ENCODE measurements around the gene TRMT6. TPM values are rescaled to one million over a fixed set of nuclear protein-coding genes. Genes with fewer than 3 reads are reported as not detected.

TRMT6 gene
- total RNA-seq, 4 donors from 2014 or later: 16.5 to 27.5 (median 19.0) TPM

DNA sequence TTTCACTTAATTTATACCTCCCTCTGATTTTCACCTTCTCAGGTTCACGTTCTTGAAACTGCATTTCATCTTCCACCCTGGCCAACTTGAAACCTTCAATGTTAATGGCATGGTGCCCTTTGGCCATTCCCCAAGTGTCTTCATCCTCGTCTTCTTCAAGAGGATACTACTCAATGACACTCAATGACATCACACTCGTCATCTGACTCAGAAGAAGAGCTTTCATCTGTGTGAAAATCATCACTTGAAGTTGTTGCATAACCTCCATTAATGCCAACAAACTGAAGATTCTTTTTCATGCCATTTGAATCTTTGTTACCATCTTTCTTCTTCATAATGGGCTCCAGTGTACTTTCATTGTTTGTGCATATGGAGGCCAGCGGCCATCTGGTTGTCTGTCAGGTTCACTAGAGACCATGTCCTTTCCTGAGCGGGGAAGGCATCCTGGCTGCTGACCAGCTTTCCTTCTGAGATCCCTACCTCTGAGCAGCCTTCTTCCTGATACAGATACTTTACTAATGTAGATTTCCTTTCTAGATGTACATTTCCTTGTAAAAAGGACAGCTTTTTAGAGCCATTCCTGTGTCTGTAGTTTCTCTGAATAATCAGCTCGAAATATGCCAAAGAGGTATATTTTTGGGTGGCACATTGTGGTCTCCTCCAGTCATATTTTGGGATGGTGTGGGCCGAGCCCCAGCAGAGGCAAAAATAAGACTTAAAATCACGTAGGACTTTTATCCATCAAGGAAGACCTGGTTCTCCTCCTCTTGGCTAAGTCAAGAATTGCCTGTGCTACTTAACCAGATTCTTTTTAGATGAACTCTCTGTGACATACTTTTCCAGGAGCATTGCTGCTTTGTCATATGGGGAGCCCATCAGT, 21.3 kb downstream of the TRMT6 start:
- TF ChIP-seq CTCF (IDR thresholded peaks at IDR 0.05 in 4 of 5, conservative IDR thresholded peaks at IDR 0.05 in 1 of 5) (no peak), POLR2A (IDR thresholded peaks at IDR 0.05) (no peak)
- H3K4me1 ChIP-seq: no peaks in the 10 kb centered on the region
- no peak overlapping the region for H3K4me3 ChIP-seq
- H3K27me3 ChIP-seq: no peaks in the 10 kb centered on the region
- in situ Hi-C loops (cut with MboI; ENCODE audit: low sequenced_read_pairs in 4 of 4): loop anchor here in 2 of 4 donors (25.0 kb wide), 1 partner anchor 392 kb away; no protein-coding TSS in a partner anchor
- no peak for DNase-seq
- H3K27ac ChIP-seq: no peak overlapping the region
- no peaks in the 10 kb centered on the region for H3K9me3 ChIP-seq
- H3K36me3 ChIP-seq: no peaks in the 10 kb centered on the region
- intact Hi-C loops (cut with DNase I; ENCODE audit: low total_unique reads): no loop called here
- ATAC-seq: no peak

GRCh38 chr20:5927749-5928462, 22.4 kb downstream of the TRMT6 start:
- intact Hi-C loops (cut with DNase I; ENCODE audit: low total_unique reads) (no loop called here), in situ Hi-C loops (cut with MboI; ENCODE audit: low sequenced_read_pairs in 4 of 4) (loop anchor here in 2 of 4 donors (25.0 kb wide), 1 partner anchor 391 kb away; no protein-coding TSS in a partner anchor)
- no peaks in the 10 kb centered on the region for H3K27me3 ChIP-seq
- ATAC-seq (no peak), DNase-seq (no peak)
- H3K4me3 ChIP-seq: no peak overlapping the region
- H3K4me1 ChIP-seq: no peaks in the 10 kb centered on the region
- TF ChIP-seq CTCF (IDR thresholded peaks at IDR 0.05 in 4 of 5, conservative IDR thresholded peaks at IDR 0.05 in 1 of 5) (no peak), POLR2A (IDR thresholded peaks at IDR 0.05) (no peak)
- H3K27ac ChIP-seq: no peak overlapping the region
- H3K36me3 ChIP-seq: no peaks in the 10 kb centered on the region
- H3K9me3 ChIP-seq: no peaks in the 10 kb centered on the region

DNA sequence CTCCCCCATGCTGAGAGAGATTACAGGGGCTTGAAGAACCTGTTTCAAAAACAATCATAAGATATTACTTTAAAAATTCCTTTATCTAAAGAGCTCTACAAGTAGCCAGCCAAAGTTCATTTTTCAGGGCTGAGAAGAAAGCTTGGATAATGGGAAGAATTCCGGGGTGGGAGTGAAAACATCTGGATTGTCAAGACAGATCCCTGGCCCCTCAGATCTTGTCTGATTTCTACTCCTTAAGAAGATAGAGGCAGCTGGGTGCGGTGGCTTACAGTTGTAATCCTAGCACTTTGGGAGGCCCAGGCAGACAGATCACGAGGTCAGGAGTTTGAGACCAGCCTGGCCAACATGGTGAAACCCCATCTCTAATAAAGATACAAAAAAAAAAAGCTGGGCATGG, 24.8 kb downstream of the TRMT6 start:
- in situ Hi-C loops (cut with MboI; ENCODE audit: low sequenced_read_pairs in 4 of 4): loop anchor here in 2 of 4 donors (25.0 kb wide), 1 partner anchor 388 kb away; no protein-coding TSS in a partner anchor
- no peak for ATAC-seq
- no peaks in the 10 kb centered on the region for H3K4me1 ChIP-seq
- no peaks in the 10 kb centered on the region for H3K9me3 ChIP-seq
- no peaks in the 10 kb centered on the region for H3K36me3 ChIP-seq
- DNase-seq: no peak
- intact Hi-C loops (cut with DNase I; ENCODE audit: low total_unique reads): no loop called here
- no peak overlapping the region for H3K27ac ChIP-seq
- no peak overlapping the region for H3K4me3 ChIP-seq
- H3K27me3 ChIP-seq: no peaks in the 10 kb centered on the region
- no peak for TF ChIP-seq CTCF (IDR thresholded peaks at IDR 0.05 in 4 of 5, conservative IDR thresholded peaks at IDR 0.05 in 1 of 5)
- no peak for TF ChIP-seq POLR2A (IDR thresholded peaks at IDR 0.05)

DNA sequence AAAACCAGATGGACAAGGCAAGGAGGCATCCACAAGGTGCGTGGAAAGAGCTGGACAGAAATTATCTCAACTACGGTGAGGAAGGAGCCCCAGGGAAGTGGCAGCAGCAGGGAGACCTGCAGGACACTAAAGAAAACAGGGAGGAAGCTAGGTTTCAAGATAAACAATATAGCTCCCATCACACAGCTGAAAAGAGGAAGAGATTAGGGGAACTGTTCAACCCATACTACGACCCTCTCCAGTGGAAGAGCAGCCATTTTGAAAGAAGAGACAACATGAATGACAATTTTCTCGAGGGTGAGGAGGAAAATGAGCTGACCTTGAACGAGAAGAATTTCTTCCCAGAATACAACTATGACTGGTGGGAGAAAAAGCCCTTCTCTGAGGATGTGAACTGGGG, 26.8 kb downstream of the TRMT6 start:
- no peak for ATAC-seq
- in situ Hi-C loops (cut with MboI; ENCODE audit: low sequenced_read_pairs in 4 of 4): no loop called here
- no peaks in the 10 kb centered on the region for H3K9me3 ChIP-seq

More for the DNA sequence above, 26.8 kb downstream of the TRMT6 start:
- Histone ChIP-seq H3K4me1 (no peaks in the 10 kb centered on the region), H3K4me3 (no peak overlapping the region), H3K27ac (no peak overlapping the region), H3K36me3 (no peaks in the 10 kb centered on the region), H3K27me3 (no peaks in the 10 kb centered on the region)
- no peak for DNase-seq
- intact Hi-C loops (cut with DNase I; ENCODE audit: low total_unique reads): no loop called here
- TF ChIP-seq POLR2A (IDR thresholded peaks at IDR 0.05) (no peak), CTCF (IDR thresholded peaks at IDR 0.05 in 4 of 5, conservative IDR thresholded peaks at IDR 0.05 in 1 of 5) (no peak)
